Measurements from ENCODE around the gene ZIC4. TPM values are rescaled to one million over a fixed set of nuclear protein-coding genes. Genes with fewer than 3 reads are reported as not detected.

The ZIC4 gene
- total and polyA plus RNA-seq, 2 experiments from 2014 or later, result not detected

- TF ChIP-seq CTCF (conservative IDR thresholded peaks at IDR 0.05; ENCODE audit: low read depth in 2 of 2) (no peak), CREB1 (CRISPR knock-in tag; IDR thresholded peaks at IDR 0.05; ENCODE audit: low read depth) (peak; percentile 96), EZH2 (IDR thresholded peaks at IDR 0.05; ENCODE audit: low read depth, unreplicated experiment) (peak; percentile 69)
- Mint-ChIP-seq H3K27ac (no peak overlapping the region), H3K36me3 (ENCODE audit: low read depth) (no peaks in the 10 kb centered on the region), H3K9me3 (peaks cover 5% of the 10 kb centered on the region; the same call in 2 of the 3 replicates), H3K27me3 (ENCODE audit: insufficient read depth, low read depth, poor library complexity) (peaks cover 99% of the 10 kb centered on the region), H3K4me3 (peak overlapping the region; percentile 36; the same call in 2 of the 3 replicates), H3K4me1 (peaks cover 75% of the 10 kb centered on the region)
- Histone ChIP-seq H3K36me3 (ENCODE audit: insufficient read depth) (no peaks in the 10 kb centered on the region), H3K9me2 (ENCODE audit: insufficient read depth) (no peaks in the 10 kb centered on the region), H3K4me2 (peak overlapping the region; percentile 93), H3K4me1 (ENCODE audit: insufficient read depth) (peaks cover 79% of the 10 kb centered on the region), H3F3A (replicated peaks; ENCODE audit: low read depth) (peaks cover 49% of the 10 kb centered on the region), H3K27ac (ENCODE audit: low read depth) (no peak overlapping the region), H3K4me3 (peak overlapping the region; percentile 81), H3K27me3 (ENCODE audit: insufficient read depth) (peaks cover 100% of the 10 kb centered on the region), H2AFZ (no peak overlapping the region), H4K20me1 (replicated peaks; ENCODE audit: insufficient read depth) (peaks cover 4% of the 10 kb centered on the region; the same call in 1 of the 2 replicates), H3K79me2 (replicated peaks; ENCODE audit: insufficient read depth) (no peaks in the 10 kb centered on the region)
- ATAC-seq (no peak), DNase-seq (ENCODE audit: low spot score) (peak; percentile 73)
Observed at GRCh38 chr3:147389717-147390116, 16.6 kb downstream of the ZIC4 start.

- Mint-ChIP-seq H3K4me3 (peak overlapping the region; percentile 39; the same call in 2 of the 3 replicates), H3K27me3 (ENCODE audit: insufficient read depth, low read depth, poor library complexity) (peaks cover 99% of the 10 kb centered on the region), H3K9me3 (peaks cover 5% of the 10 kb centered on the region; the same call in 2 of the 3 replicates), H3K27ac (no peak overlapping the region), H3K4me1 (peaks cover 74% of the 10 kb centered on the region), H3K36me3 (ENCODE audit: low read depth) (no peaks in the 10 kb centered on the region)
- Histone ChIP-seq H3K27me3 (ENCODE audit: insufficient read depth) (peaks cover 100% of the 10 kb centered on the region), H3K4me1 (ENCODE audit: insufficient read depth) (peaks cover 79% of the 10 kb centered on the region), H3K27ac (ENCODE audit: low read depth) (no peak overlapping the region), H2AFZ (no peak overlapping the region), H3F3A (replicated peaks; ENCODE audit: low read depth) (peaks cover 46% of the 10 kb centered on the region), H3K4me2 (peak overlapping the region; percentile 93), H3K36me3 (ENCODE audit: insufficient read depth) (no peaks in the 10 kb centered on the region), H3K9me2 (ENCODE audit: insufficient read depth) (no peaks in the 10 kb centered on the region), H3K4me3 (peak overlapping the region; percentile 81), H4K20me1 (replicated peaks; ENCODE audit: insufficient read depth) (peaks cover 3% of the 10 kb centered on the region; the same call in 1 of the 2 replicates), H3K79me2 (replicated peaks; ENCODE audit: insufficient read depth) (no peaks in the 10 kb centered on the region)
- ATAC-seq (0 out of 3 replicates have a peak, but pooled peaks have one; percentile 2), DNase-seq (ENCODE audit: low spot score) (peak; percentile 87)
- TF ChIP-seq ETS1 (IDR thresholded peaks at IDR 0.05) (no peak), REST (IDR thresholded peaks at IDR 0.05; ENCODE audit: unreplicated experiment) (no peak), EZH2 (IDR thresholded peaks at IDR 0.05; ENCODE audit: low read depth, unreplicated experiment) (peak; percentile 71), STAT1 (IDR thresholded peaks at IDR 0.05; ENCODE audit: unreplicated experiment) (no peak), CTCF (conservative IDR thresholded peaks at IDR 0.05; ENCODE audit: low read depth in 2 of 2) (no peak), ZNF114 (CRISPR knock-in tag; IDR thresholded peaks at IDR 0.05) (no peak), EZH2phosphoT487 (IDR thresholded peaks at IDR 0.05; ENCODE audit: unreplicated experiment) (peak; percentile 55), NANOG (IDR thresholded peaks at IDR 0.05; ENCODE audit: borderline replicate concordance) (no peak)
Observed at GRCh38 chr3:147388700-147389580, 17.4 kb downstream of the ZIC4 start.

Data from GM23338 (cell line).